Ascending aorta (tissue), 2 donors: ENCODE data around the gene CHRNA1. TPM values are rescaled to one million over a fixed set of nuclear protein-coding genes. Genes with fewer than 3 reads are reported as not detected.

Source experiments
- DNase-seq, 2 donors: peaks; one replicate each; pipeline ENCODE4 v3.0.0-alpha.2; 2019; ENCODE audit warnings: low spot score in 2 of 2
- H3K27ac ChIP-seq, 2 donors: fragments of 200-600 bp; sonication (generic); one replicate each; pipeline ENCODE4 v1.5.1; 2016 to 2017; ENCODE audit warnings: mild to moderate bottlenecking in 1 of 2
- H3K27me3 ChIP-seq: fragments of 200-600 bp; sonication (generic); one replicate; pipeline ENCODE4 v1.5.1; 2017
- H3K36me3 ChIP-seq, 2 donors: fragments of 200-600 bp; sonication (generic); one replicate each; pipeline ENCODE4 v1.5.1; 2016
- H3K4me1 ChIP-seq, 2 donors: fragments of 200-600 bp; sonication (generic); one replicate each; pipeline ENCODE4 v1.5.1; 2016 to 2017; ENCODE audit warnings: mild to moderate bottlenecking in 1 of 2
- H3K4me3 ChIP-seq, 2 donors: fragments of 200-600 bp; sonication (generic); one replicate each; pipeline ENCODE4 v1.5.1; 2016 to 2017; ENCODE audit warnings: mild to moderate bottlenecking in 1 of 2
- H3K9me3 ChIP-seq, 2 donors: fragments of 200-600 bp; sonication (generic); one replicate each; pipeline ENCODE4 v1.5.1; 2016
- CTCF ChIP-seq, 3 experiments: fragments of 200-600 bp in 2 of 3; fragments of 450-650 bp in 1 of 3; sonication (generic) in 2 of 3; IDR thresholded peaks; one replicate each; pipeline ENCODE4 v1.5.1; 2016 to 2019; ENCODE audit warnings: antibody characterized with exemption in 3 of 3, mild to moderate bottlenecking in 1 of 3, moderate library complexity in 1 of 3
- intact Hi-C: fragments of 100-400 bp; cut with DNase I; formaldehyde crosslinking; loops from one replicate; pipeline ENCODE4 v1.15.1; 2023
- total RNA-seq: library from RNA; depleted of rRNA; stranded (reverse); fragments of >200 nt; gene quantifications from one replicate; pipeline ENCODE4 v1.1.0, GENCODE V29; 2016

CHRNA1 gene
- total RNA-seq, 1 donor from 2014 or later, result not detected

GRCh38 chr2:174792309-174793025, 28.2 kb upstream of the CHRNA1 start:
- H3K9me3 ChIP-seq, result no peaks in the 10 kb centered on the region
- TF ChIP-seq CTCF (IDR thresholded peaks at IDR 0.05), result no peak
- no peaks in the 10 kb centered on the region for H3K4me1 ChIP-seq
- no peak for DNase-seq
- intact Hi-C loops, result no loop called here
- no peak overlapping the region for H3K4me3 ChIP-seq
- H3K27ac ChIP-seq, result no peak overlapping the region
- H3K27me3 ChIP-seq, result no peaks in the 10 kb centered on the region
- no peaks in the 10 kb centered on the region for H3K36me3 ChIP-seq

- Histone ChIP-seq H3K27ac (no peak overlapping the region), H3K27me3 (no peaks in the 10 kb centered on the region), H3K9me3 (no peaks in the 10 kb centered on the region), H3K4me1 (no peaks in the 10 kb centered on the region), H3K36me3 (no peaks in the 10 kb centered on the region), H3K4me3 (no peak overlapping the region)
- DNase-seq, result no peak
- intact Hi-C loops, result no loop called here
- no peak for TF ChIP-seq CTCF (IDR thresholded peaks at IDR 0.05)
These were observed 27.5 kb upstream of the CHRNA1 start for GRCh38 chr2:174791746-174792280.

GRCh38 chr2:174791020-174791419, 26.7 kb upstream of the CHRNA1 start:
- H3K27me3 ChIP-seq, result no peaks in the 10 kb centered on the region
- no peak for TF ChIP-seq CTCF (IDR thresholded peaks at IDR 0.05)
- no peak for DNase-seq
- H3K9me3 ChIP-seq, result no peaks in the 10 kb centered on the region
- H3K36me3 ChIP-seq, result no peaks in the 10 kb centered on the region
- H3K27ac ChIP-seq, result no peak overlapping the region
- intact Hi-C loops, result no loop called here
- H3K4me3 ChIP-seq, result no peak overlapping the region
- no peaks in the 10 kb centered on the region for H3K4me1 ChIP-seq

GRCh38 chr2:174789001-174789400, 24.7 kb upstream of the CHRNA1 start:
- H3K4me1 ChIP-seq, result no peaks in the 10 kb centered on the region
- no peak for DNase-seq
- H3K9me3 ChIP-seq, result no peaks in the 10 kb centered on the region
- intact Hi-C loops, result no loop called here
- TF ChIP-seq CTCF (IDR thresholded peaks at IDR 0.05), result no peak
- H3K27me3 ChIP-seq, result no peaks in the 10 kb centered on the region
- H3K36me3 ChIP-seq, result no peaks in the 10 kb centered on the region
- H3K4me3 ChIP-seq, result no peak overlapping the region
- no peak overlapping the region for H3K27ac ChIP-seq

GRCh38 chr2:174788291-174788929, 24.1 kb upstream of the CHRNA1 start:
- intact Hi-C loops, result no loop called here
- no peaks in the 10 kb centered on the region for H3K36me3 ChIP-seq
- no peaks in the 10 kb centered on the region for H3K27me3 ChIP-seq
- H3K9me3 ChIP-seq, result no peaks in the 10 kb centered on the region
- H3K4me1 ChIP-seq, result no peaks in the 10 kb centered on the region
- no peak overlapping the region for H3K4me3 ChIP-seq
- H3K27ac ChIP-seq, result no peak overlapping the region
- no peak for TF ChIP-seq CTCF (IDR thresholded peaks at IDR 0.05)
- DNase-seq, result no peak
